ENCODE results near the gene ZDHHC14. TPM values are rescaled to one million over a fixed set of nuclear protein-coding genes. Genes with fewer than 3 reads are reported as not detected.

Gene ZDHHC14
- total RNA-seq, 6 experiments from 2014 or later = 5.2 to 6.7 (median 6.0) TPM

GRCh38 chr6:157596461-157596860 is 215.5 kb downstream of the ZDHHC14 start:
- H3K27ac Mint-ChIP-seq = no peak overlapping the region
- H3K36me3 Mint-ChIP-seq (ENCODE audit: low read depth) = peaks cover 2% of the 10 kb centered on the region
- no peak for DNase-seq
- no peak overlapping the region for H3K4me3 Mint-ChIP-seq
- H3K27me3 Mint-ChIP-seq (ENCODE audit: insufficient read depth) = no peaks in the 10 kb centered on the region; the same call in 1 of the 2 replicates
- peaks cover 1% of the 10 kb centered on the region for H3K9me3 Mint-ChIP-seq
- H3K4me1 Mint-ChIP-seq (ENCODE audit: low read depth) = peaks cover 14% of the 10 kb centered on the region
- no peak for TF ChIP-seq CTCF (IDR thresholded peaks at IDR 0.05)

GRCh38 chr6:157596886-157597285 is 215.9 kb downstream of the ZDHHC14 start:
- H3K4me3 Mint-ChIP-seq = no peak overlapping the region
- no peak for TF ChIP-seq CTCF (IDR thresholded peaks at IDR 0.05)
- DNase-seq = no peak
- H3K4me1 Mint-ChIP-seq (ENCODE audit: low read depth) = peaks cover 14% of the 10 kb centered on the region
- no peaks in the 10 kb centered on the region for H3K9me3 Mint-ChIP-seq
- no peaks in the 10 kb centered on the region for H3K36me3 Mint-ChIP-seq (ENCODE audit: low read depth)
- no peaks in the 10 kb centered on the region for H3K27me3 Mint-ChIP-seq (ENCODE audit: insufficient read depth)
- H3K27ac Mint-ChIP-seq = no peak overlapping the region

DNA sequence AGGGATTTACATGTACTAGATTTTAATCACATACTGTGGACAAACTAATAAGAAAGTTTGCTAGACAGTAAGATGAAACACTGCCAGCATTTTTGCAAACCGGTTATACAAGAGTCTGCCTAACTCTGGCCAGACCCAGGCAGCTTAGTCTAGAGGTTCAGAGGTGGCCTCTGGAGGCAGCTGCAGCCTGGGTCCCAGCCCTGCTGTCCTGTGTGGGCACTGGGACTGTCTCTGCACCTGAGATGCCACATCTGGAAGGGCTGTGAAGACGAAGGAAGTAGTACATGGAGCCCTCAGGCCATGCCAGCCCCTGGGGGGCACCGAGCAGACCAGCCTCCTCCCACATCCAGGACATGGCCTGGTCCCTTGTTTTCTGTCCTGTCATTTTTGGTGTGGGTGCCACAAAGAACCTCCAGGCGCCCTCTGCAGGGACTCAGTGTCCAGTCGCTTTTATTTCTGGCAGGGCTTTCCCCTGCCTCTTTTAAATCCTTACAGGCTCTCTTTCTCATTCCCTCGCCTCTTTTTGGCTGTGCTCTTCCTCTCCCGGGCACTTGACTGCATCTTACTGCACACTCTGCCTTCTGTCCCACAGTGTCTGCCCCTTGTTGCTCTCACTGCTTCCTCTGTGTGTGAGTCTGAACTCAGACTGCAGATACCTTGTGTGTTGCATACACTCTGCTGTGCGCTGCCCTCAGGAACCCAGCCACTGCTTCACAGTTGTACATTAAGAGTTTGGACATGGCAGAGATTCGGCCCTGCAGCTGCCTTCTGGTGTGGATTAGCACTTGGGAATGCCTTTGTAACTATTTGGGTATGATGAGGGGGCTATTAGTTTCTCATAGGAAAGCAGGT is 216.7 kb downstream of the ZDHHC14 start:
- no peaks in the 10 kb centered on the region for H3K9me3 Mint-ChIP-seq
- H3K4me3 Mint-ChIP-seq = no peak overlapping the region
- TF ChIP-seq CTCF (IDR thresholded peaks at IDR 0.05) = peak; percentile 76
- no peaks in the 10 kb centered on the region for H3K36me3 Mint-ChIP-seq (ENCODE audit: low read depth)
- peak; percentile 45 for DNase-seq
- H3K27ac Mint-ChIP-seq = no peak overlapping the region
- H3K4me1 Mint-ChIP-seq (ENCODE audit: low read depth) = peaks cover 14% of the 10 kb centered on the region
- no peaks in the 10 kb centered on the region for H3K27me3 Mint-ChIP-seq (ENCODE audit: insufficient read depth)

- TF ChIP-seq CTCF (IDR thresholded peaks at IDR 0.05) = no peak
- no peaks in the 10 kb centered on the region for H3K36me3 Mint-ChIP-seq (ENCODE audit: low read depth)
- no peak overlapping the region for H3K4me3 Mint-ChIP-seq
- peaks cover 14% of the 10 kb centered on the region for H3K4me1 Mint-ChIP-seq (ENCODE audit: low read depth)
- no peak overlapping the region for H3K27ac Mint-ChIP-seq
- H3K27me3 Mint-ChIP-seq (ENCODE audit: insufficient read depth) = no peaks in the 10 kb centered on the region
- DNase-seq = no peak
- no peaks in the 10 kb centered on the region for H3K9me3 Mint-ChIP-seq
Observed at GRCh38 chr6:157599191-157599590, 218.2 kb downstream of the ZDHHC14 start.

- Mint-ChIP-seq H3K9me3 (no peaks in the 10 kb centered on the region), H3K27me3 (ENCODE audit: insufficient read depth) (no peaks in the 10 kb centered on the region; the same call in 1 of the 2 replicates), H3K27ac (no peak overlapping the region), H3K4me3 (no peak overlapping the region), H3K36me3 (ENCODE audit: low read depth) (no peaks in the 10 kb centered on the region), H3K4me1 (ENCODE audit: low read depth) (peaks cover 14% of the 10 kb centered on the region)
- TF ChIP-seq CTCF (IDR thresholded peaks at IDR 0.05) = no peak
- DNase-seq = no peak
Observed at GRCh38 chr6:157600807-157601206, 219.8 kb downstream of the ZDHHC14 start.

Data from HFFc6 (cell line).